Neural cell (in vitro differentiated cells): ENCODE measurements around the gene FBXL20. TPM values are rescaled to one million over a fixed set of nuclear protein-coding genes. Genes with fewer than 3 reads are reported as not detected.
A peak's percentile ranks its signal among the peaks of the same experiment; 100 is the strongest.

ENCODE experiments used
- H2AFZ ChIP-seq: fragments of 200-600, 300-800 bp; sonication (generic), shearing (Covaris generic); 2 replicates; pipeline ENCODE4 v1.6.0; 2014; ENCODE audit warnings: low read depth, mild to moderate bottlenecking, antibody characterized with exemption, low read length, moderate library complexity
- H3F3A ChIP-seq: fragments of 200-600 bp; shearing (Covaris generic); 2 replicates; pipeline ENCODE4 v1.6.1; 2016; ENCODE audit warnings: mild to moderate bottlenecking, moderate library complexity, mixed read lengths, antibody characterized with exemption, low read length; ENCODE audit not compliant: insufficient read depth, poor library complexity, severe bottlenecking
- H3K27ac ChIP-seq: fragments of 200-600, 300-800 bp; sonication (generic), shearing (Covaris generic); 2 replicates; pipeline ENCODE4 v1.5.1; 2014; ENCODE audit warnings: mild to moderate bottlenecking, low read length, moderate library complexity
- H3K27me3 ChIP-seq: fragments of 300-800, 200-600 bp; sonication (generic), shearing (Covaris generic); 2 replicates; pipeline ENCODE4 v1.6.0; 2014; ENCODE audit warnings: mild to moderate bottlenecking, low read depth, low read length, moderate library complexity; ENCODE audit not compliant: insufficient read depth
- H3K36me3 ChIP-seq: fragments of 300-800, 200-600 bp; sonication (generic), shearing (Covaris generic); 2 replicates; pipeline ENCODE4 v1.5.1; 2014; ENCODE audit warnings: mild to moderate bottlenecking, antibody characterized with exemption, low read length, moderate library complexity; ENCODE audit not compliant: insufficient read depth
- H3K4me2 ChIP-seq: fragments of 300-800, 200-600 bp; sonication (generic), shearing (Covaris generic); 2 replicates; pipeline ENCODE4 v1.6.0; 2014; ENCODE audit warnings: mild to moderate bottlenecking, low read length
- H3K4me3 ChIP-seq: fragments of 300-800, 200-600 bp; sonication (generic), shearing (Covaris generic); 2 replicates; pipeline ENCODE4 v1.5.1; 2014; ENCODE audit warnings: mild to moderate bottlenecking, low read length, moderate library complexity
- H3K79me2 ChIP-seq: fragments of 200-600 bp; shearing (Covaris generic); replicated peaks from 2 replicates; pipeline ENCODE4 v1.6.0; 2014; ENCODE audit warnings: mild to moderate bottlenecking, low read length, moderate library complexity; ENCODE audit not compliant: insufficient read depth
- H3K9ac ChIP-seq: fragments of 300-800, 200-600 bp; sonication (generic), shearing (Covaris generic); 2 replicates; pipeline ENCODE4 v1.6.1; 2016; ENCODE audit warnings: mild to moderate bottlenecking, low read length, mixed read lengths
- H3K9me2 ChIP-seq: fragments of 200-600 bp; shearing (Covaris generic); 2 replicates; pipeline ENCODE4 v1.6.1; 2016; ENCODE audit warnings: mild to moderate bottlenecking, low read length, mixed read lengths; ENCODE audit not compliant: insufficient read depth
- H3K9me3 ChIP-seq: fragments of 200-600, 300-800 bp; sonication (generic), shearing (Covaris generic); 2 replicates; pipeline ENCODE4 v1.6.1; 2016; ENCODE audit warnings: mild to moderate bottlenecking, mixed run types, low read length, moderate library complexity, mixed read lengths
- H4K20me1 ChIP-seq: fragments of 200-600 bp; shearing (Covaris generic); 2 replicates; pipeline ENCODE4 v1.6.1; 2016; ENCODE audit warnings: mild to moderate bottlenecking, mixed run types; ENCODE audit not compliant: insufficient read depth
- EP300 ChIP-seq: fragments of 450-650 bp; conservative IDR thresholded peaks from 2 replicates; pipeline ENCODE4 v1.6.1; 2014; ENCODE audit warnings: antibody characterized with exemption, mild to moderate bottlenecking, moderate library complexity; ENCODE audit not compliant: poor library complexity, severe bottlenecking
- EZH2 ChIP-seq: fragments of 200-600, 300-800 bp; shearing (Covaris generic), sonication (generic); IDR thresholded peaks from 2 replicates; pipeline ENCODE4 v1.6.1; 2014; ENCODE audit warnings: antibody characterized with exemption, low read length, borderline replicate concordance, mild to moderate bottlenecking; ENCODE audit not compliant: insufficient read depth, poor library complexity, severe bottlenecking
- MXI1 ChIP-seq: fragments of 450-650 bp; conservative IDR thresholded peaks from 2 replicates; pipeline ENCODE4 v1.6.1; 2014; ENCODE audit warnings: antibody characterized with exemption, mild to moderate bottlenecking; ENCODE audit not compliant: poor library complexity, severe bottlenecking
- POLR2AphosphoS5 ChIP-seq: IDR thresholded peaks from 2 replicates; pipeline ENCODE4 v1.6.1; 2012
- RAD21 ChIP-seq: fragments of 450-650 bp; conservative IDR thresholded peaks from 2 replicates; pipeline ENCODE4 v1.6.1; 2014; ENCODE audit warnings: antibody characterized with exemption, mild to moderate bottlenecking, moderate library complexity
- SMC3 ChIP-seq: fragments of 450-650 bp; conservative IDR thresholded peaks from 2 replicates; pipeline ENCODE4 v1.6.1; 2014; ENCODE audit warnings: antibody characterized with exemption, mild to moderate bottlenecking, moderate library complexity; ENCODE audit not compliant: poor library complexity
- TAF1 ChIP-seq: IDR thresholded peaks from 2 replicates; pipeline ENCODE4 v1.6.1; 2012; ENCODE audit warnings: low read depth
- polyA plus RNA-seq: library from polyadenylated mRNA; depleted of rRNA; stranded (reverse); fragments of >200 nt; gene quantifications from 2 replicates; pipeline ENCODE4 v1.2.3, GENCODE V29; 2014
- TF ChIP-seq, protein P1 (sequence below): IDR thresholded peaks from 2 replicates; pipeline ENCODE4 v1.6.1; 2012; ENCODE audit warnings: borderline replicate concordance
- TF ChIP-seq, protein P2 (sequence below): fragments of 450-650 bp; IDR thresholded peaks from 2 replicates; pipeline ENCODE4 v1.5.1; 2014; ENCODE audit warnings: antibody characterized with exemption, mild to moderate bottlenecking, moderate library complexity; ENCODE audit not compliant: poor library complexity, severe bottlenecking

Gene FBXL20
- polyA plus RNA-seq, 1 donor from 2014 or later: 12.0 TPM

DNA sequence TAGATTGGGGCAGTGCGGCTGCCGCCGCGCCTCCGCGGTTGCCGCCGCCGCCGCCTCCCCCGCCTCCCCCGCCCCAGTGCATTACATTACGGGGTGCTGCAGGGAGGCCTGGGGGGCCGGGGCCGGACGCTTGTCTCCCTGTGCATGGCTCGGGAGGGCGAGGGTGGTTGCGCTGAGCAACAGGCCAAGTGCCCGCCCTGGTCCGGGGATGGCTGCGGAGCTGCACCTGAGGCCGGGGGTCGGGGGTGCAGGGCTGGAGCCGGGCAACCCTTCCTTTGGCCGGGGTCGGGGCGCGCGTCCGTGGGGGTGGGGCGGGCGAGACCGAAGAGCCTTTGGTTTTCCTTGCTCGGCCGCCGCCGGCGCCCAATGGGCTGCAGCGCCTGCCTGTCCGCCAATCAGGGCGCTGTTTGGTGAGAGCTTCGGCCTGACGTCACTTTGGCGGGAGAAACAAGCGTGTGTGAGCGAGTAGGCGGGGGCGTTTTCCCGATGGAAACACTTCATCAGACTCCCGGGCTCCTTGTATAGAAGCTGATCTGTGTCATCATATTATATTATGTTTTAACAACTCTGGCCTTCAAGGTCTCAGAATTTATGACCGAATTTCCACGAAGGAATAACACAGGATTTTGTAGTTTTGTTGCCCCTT, 941 bp upstream of the FBXL20 start:
- Histone ChIP-seq H3K79me2 (peaks cover 37% of the 10 kb centered on the region), H3K9me2 (no peaks in the 10 kb centered on the region), H3K27ac (peak overlapping the region; percentile 97), H3K27me3 (no peaks in the 10 kb centered on the region), H3K9me3 (no peaks in the 10 kb centered on the region), H3K4me2 (no peak overlapping the region), H3K4me3 (peak overlapping the region; percentile 99), H3F3A (no peaks in the 10 kb centered on the region), H4K20me1 (no peaks in the 10 kb centered on the region), H2AFZ (peak overlapping the region; percentile 88), H3K36me3 (no peaks in the 10 kb centered on the region), H3K9ac (peak overlapping the region; percentile 98)
- TF ChIP-seq RAD21: no peak
- no peak for TF ChIP-seq POLR2AphosphoS5
- TF ChIP-seq, protein P1, sequence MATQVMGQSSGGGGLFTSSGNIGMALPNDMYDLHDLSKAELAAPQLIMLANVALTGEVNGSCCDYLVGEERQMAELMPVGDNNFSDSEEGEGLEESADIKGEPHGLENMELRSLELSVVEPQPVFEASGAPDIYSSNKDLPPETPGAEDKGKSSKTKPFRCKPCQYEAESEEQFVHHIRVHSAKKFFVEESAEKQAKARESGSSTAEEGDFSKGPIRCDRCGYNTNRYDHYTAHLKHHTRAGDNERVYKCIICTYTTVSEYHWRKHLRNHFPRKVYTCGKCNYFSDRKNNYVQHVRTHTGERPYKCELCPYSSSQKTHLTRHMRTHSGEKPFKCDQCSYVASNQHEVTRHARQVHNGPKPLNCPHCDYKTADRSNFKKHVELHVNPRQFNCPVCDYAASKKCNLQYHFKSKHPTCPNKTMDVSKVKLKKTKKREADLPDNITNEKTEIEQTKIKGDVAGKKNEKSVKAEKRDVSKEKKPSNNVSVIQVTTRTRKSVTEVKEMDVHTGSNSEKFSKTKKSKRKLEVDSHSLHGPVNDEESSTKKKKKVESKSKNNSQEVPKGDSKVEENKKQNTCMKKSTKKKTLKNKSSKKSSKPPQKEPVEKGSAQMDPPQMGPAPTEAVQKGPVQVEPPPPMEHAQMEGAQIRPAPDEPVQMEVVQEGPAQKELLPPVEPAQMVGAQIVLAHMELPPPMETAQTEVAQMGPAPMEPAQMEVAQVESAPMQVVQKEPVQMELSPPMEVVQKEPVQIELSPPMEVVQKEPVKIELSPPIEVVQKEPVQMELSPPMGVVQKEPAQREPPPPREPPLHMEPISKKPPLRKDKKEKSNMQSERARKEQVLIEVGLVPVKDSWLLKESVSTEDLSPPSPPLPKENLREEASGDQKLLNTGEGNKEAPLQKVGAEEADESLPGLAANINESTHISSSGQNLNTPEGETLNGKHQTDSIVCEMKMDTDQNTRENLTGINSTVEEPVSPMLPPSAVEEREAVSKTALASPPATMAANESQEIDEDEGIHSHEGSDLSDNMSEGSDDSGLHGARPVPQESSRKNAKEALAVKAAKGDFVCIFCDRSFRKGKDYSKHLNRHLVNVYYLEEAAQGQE: no peak
- TF ChIP-seq, protein P2, sequence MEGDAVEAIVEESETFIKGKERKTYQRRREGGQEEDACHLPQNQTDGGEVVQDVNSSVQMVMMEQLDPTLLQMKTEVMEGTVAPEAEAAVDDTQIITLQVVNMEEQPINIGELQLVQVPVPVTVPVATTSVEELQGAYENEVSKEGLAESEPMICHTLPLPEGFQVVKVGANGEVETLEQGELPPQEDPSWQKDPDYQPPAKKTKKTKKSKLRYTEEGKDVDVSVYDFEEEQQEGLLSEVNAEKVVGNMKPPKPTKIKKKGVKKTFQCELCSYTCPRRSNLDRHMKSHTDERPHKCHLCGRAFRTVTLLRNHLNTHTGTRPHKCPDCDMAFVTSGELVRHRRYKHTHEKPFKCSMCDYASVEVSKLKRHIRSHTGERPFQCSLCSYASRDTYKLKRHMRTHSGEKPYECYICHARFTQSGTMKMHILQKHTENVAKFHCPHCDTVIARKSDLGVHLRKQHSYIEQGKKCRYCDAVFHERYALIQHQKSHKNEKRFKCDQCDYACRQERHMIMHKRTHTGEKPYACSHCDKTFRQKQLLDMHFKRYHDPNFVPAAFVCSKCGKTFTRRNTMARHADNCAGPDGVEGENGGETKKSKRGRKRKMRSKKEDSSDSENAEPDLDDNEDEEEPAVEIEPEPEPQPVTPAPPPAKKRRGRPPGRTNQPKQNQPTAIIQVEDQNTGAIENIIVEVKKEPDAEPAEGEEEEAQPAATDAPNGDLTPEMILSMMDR: no peak
- no peak for TF ChIP-seq EZH2
- TF ChIP-seq SMC3: no peak
- peak; percentile 96 for TF ChIP-seq MXI1
- TF ChIP-seq TAF1: no peak
- no peak for TF ChIP-seq EP300

DNA sequence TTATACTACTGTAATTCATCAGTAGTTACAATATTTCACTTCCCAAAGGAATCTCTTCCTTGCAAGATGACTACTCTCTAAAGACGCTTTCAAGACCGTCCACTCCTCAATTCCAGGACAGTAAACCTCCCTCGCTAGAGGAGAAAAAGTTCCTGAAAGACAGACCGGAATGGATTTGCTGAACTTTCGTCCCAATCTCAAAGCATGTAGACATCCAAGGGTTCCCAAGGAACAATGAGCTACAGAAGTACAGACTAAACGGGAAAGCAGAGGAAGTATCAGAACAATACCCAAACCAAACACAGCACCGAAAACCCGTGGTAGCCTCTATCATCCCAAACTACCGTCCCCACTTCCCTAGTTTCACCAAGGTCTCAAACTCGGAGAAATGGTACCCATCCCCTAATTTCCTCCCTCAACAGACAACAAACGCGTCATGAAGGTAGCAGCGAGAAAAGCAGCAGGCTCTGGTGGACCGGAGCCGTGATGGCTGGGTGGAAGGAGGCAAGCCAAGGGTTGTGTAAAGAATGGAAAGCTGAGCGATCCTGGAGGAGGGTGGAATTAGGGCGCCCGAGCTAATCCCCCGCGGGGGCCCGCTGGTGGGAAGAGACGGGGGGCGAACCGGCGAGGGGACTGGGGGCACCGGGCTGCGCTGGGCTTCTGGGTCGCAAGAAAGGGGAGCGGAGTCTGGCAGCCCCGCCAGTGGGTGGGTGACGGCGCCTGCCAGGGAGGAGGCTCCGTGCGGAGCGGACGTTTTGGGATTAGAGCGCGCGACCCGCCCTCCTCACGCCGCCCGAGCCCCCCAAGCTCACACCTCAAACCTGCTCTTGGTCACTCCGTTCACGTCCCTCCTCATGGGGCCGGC, 647 bp downstream of the FBXL20 start:
- peaks cover 50% of the 10 kb centered on the region for H3K79me2 ChIP-seq
- H3K4me2 ChIP-seq: peak overlapping the region; percentile 66
- no peaks in the 10 kb centered on the region for H3K36me3 ChIP-seq
- peak overlapping the region; percentile 40 for H2AFZ ChIP-seq
- TF ChIP-seq SMC3 (no peak), MXI1 (no peak), TAF1 (no peak), POLR2AphosphoS5 (no peak), EZH2 (no peak), RAD21 (no peak)
- TF ChIP-seq, protein P2: no peak
- TF ChIP-seq, protein P1: no peak
- H3K9me3 ChIP-seq: no peaks in the 10 kb centered on the region
- peak overlapping the region; percentile 97 for H3K27ac ChIP-seq
- peak overlapping the region; percentile 99 for H3K4me3 ChIP-seq
- peak overlapping the region; percentile 98 for H3K9ac ChIP-seq
- no peaks in the 10 kb centered on the region for H3K9me2 ChIP-seq
- no peaks in the 10 kb centered on the region for H3F3A ChIP-seq
- H4K20me1 ChIP-seq: no peaks in the 10 kb centered on the region
- no peaks in the 10 kb centered on the region for H3K27me3 ChIP-seq
